Measurements from ENCODE around the gene HMCN1.
"Not testable (repeated sequence)": the region's sequence is repeated elsewhere in the genome, so short reads cannot be mapped to it uniquely, and the experiment has no call there.

HMCN1 gene

GRCh38 chr1:186206048-186206570 lies 471.9 kb downstream of the HMCN1 start:
- no peak for DNase-seq (ENCODE audit: low read depth)

- no peak for DNase-seq (ENCODE audit: low read depth)
Observed at GRCh38 chr1:186207391-186208085, 473.3 kb downstream of the HMCN1 start.

GRCh38 chr1:186208405-186209129 lies 474.4 kb downstream of the HMCN1 start:
- no peak for DNase-seq (ENCODE audit: low read depth)

- DNase-seq (ENCODE audit: low read depth), result no peak
Observed at GRCh38 chr1:186210258-186210657, 476.1 kb downstream of the HMCN1 start.

GRCh38 chr1:186211583-186211982 lies 477.4 kb downstream of the HMCN1 start:
- DNase-seq (ENCODE audit: low read depth), result not testable (repeated sequence)

- no peak for DNase-seq (ENCODE audit: low read depth)
Observed at GRCh38 chr1:186212568-186213224, 478.5 kb downstream of the HMCN1 start.

GRCh38 chr1:186213225-186213607 lies 479.0 kb downstream of the HMCN1 start:
- no peak for DNase-seq (ENCODE audit: low read depth)

GRCh38 chr1:186214791-186215190 lies 480.6 kb downstream of the HMCN1 start:
- no peak for DNase-seq (ENCODE audit: low read depth)

GRCh38 chr1:186215636-186216035 lies 481.4 kb downstream of the HMCN1 start:
- DNase-seq (ENCODE audit: low read depth), result no peak

GRCh38 chr1:186218654-186219352 lies 484.6 kb downstream of the HMCN1 start:
- no peak for DNase-seq (ENCODE audit: low read depth)

- no peak for DNase-seq (ENCODE audit: low read depth)
Observed at GRCh38 chr1:186220067-186220466, 485.9 kb downstream of the HMCN1 start.

GRCh38 chr1:186220911-186221310 lies 486.7 kb downstream of the HMCN1 start:
- DNase-seq (ENCODE audit: low read depth), result no peak

- DNase-seq (ENCODE audit: low read depth), result no peak
Observed at GRCh38 chr1:186225096-186225495, 490.9 kb downstream of the HMCN1 start.

GRCh38 chr1:186228749-186229148 lies 494.6 kb downstream of the HMCN1 start:
- DNase-seq (ENCODE audit: low read depth), result no peak

GRCh38 chr1:186231861-186232436 lies 497.8 kb downstream of the HMCN1 start:
- no peak for DNase-seq (ENCODE audit: low read depth)

- no peak for DNase-seq (ENCODE audit: low read depth)
Observed at GRCh38 chr1:186234976-186235686, 500.9 kb downstream of the HMCN1 start.

- DNase-seq (ENCODE audit: low read depth), result no peak
Observed at GRCh38 chr1:186235696-186236095, 501.5 kb downstream of the HMCN1 start.

- DNase-seq (ENCODE audit: low read depth), result no peak
Observed at GRCh38 chr1:186236921-186237320, 502.7 kb downstream of the HMCN1 start.

GRCh38 chr1:186239171-186239570 lies 505.0 kb downstream of the HMCN1 start:
- DNase-seq (ENCODE audit: low read depth), result no peak

- DNase-seq (ENCODE audit: low read depth), result no peak
Observed at GRCh38 chr1:186240436-186240835, 506.2 kb downstream of the HMCN1 start.

Data from activated T-helper 1 cell treated with Interleukin-2 at 50 U/mL for 16 hours (primary cell).